ENCODE data around the gene MAP3K14.

The MAP3K14 gene

GRCh38 chr17:45341533-45342158 lies 24.8 kb upstream of the MAP3K14 start:
- no peak for FAIRE-seq

GRCh38 chr17:45339646-45340605 lies 23.1 kb upstream of the MAP3K14 start:
- TF ChIP-seq POLR2A (IDR thresholded peaks at IDR 0.05; ENCODE audit: low read depth, low read length) (no peak), POLR2AphosphoS5 (IDR thresholded peaks at IDR 0.05; ENCODE audit: low read depth, low read length) (no peak), POU2F2 (IDR thresholded peaks at IDR 0.05; ENCODE audit: low read depth, low read length) (no peak), PAX5 (IDR thresholded peaks at IDR 0.05; ENCODE audit: insufficient read depth, low read length, severe bottlenecking) (no peak), TAF1 (IDR thresholded peaks at IDR 0.05; ENCODE audit: low read depth, low read length) (no peak), SPI1 (IDR thresholded peaks at IDR 0.05; ENCODE audit: low read depth, low read length) (no peak)
- no peak for FAIRE-seq
- no peak for DNase-seq (ENCODE audit: insufficient read length, low spot score)

More at GRCh38 chr17:45341533-45342158, 24.8 kb upstream of the MAP3K14 start:
- no peak for TF ChIP-seq POLR2A (IDR thresholded peaks at IDR 0.05; ENCODE audit: low read depth, low read length)
- no peak for TF ChIP-seq PAX5 (IDR thresholded peaks at IDR 0.05; ENCODE audit: insufficient read depth, low read length, severe bottlenecking)
- DNase-seq (ENCODE audit: insufficient read length, low spot score), result no peak

GRCh38 chr17:45338996-45339535 lies 22.2 kb upstream of the MAP3K14 start:
- FAIRE-seq, result no peak
- no peak for DNase-seq (ENCODE audit: insufficient read length, low spot score)
- TF ChIP-seq POU2F2 (IDR thresholded peaks at IDR 0.05; ENCODE audit: low read depth, low read length) (no peak), TAF1 (IDR thresholded peaks at IDR 0.05; ENCODE audit: low read depth, low read length) (no peak)

GRCh38 chr17:45338023-45338781 lies 21.4 kb upstream of the MAP3K14 start:
- no peak for DNase-seq (ENCODE audit: insufficient read length, low spot score)
- TF ChIP-seq PAX5 (IDR thresholded peaks at IDR 0.05; ENCODE audit: insufficient read depth, low read length, severe bottlenecking) (no peak), POLR2A (IDR thresholded peaks at IDR 0.05; ENCODE audit: low read depth, low read length) (no peak), TAF1 (IDR thresholded peaks at IDR 0.05; ENCODE audit: low read depth, low read length) (no peak), POLR2AphosphoS5 (IDR thresholded peaks at IDR 0.05; ENCODE audit: low read depth, low read length) (no peak), POU2F2 (IDR thresholded peaks at IDR 0.05; ENCODE audit: low read depth, low read length) (no peak), SPI1 (IDR thresholded peaks at IDR 0.05; ENCODE audit: low read depth, low read length) (no peak)
- no peak for FAIRE-seq

GRCh38 chr17:45336390-45337182 lies 19.8 kb upstream of the MAP3K14 start:
- FAIRE-seq (no peak), DNase-seq (ENCODE audit: insufficient read length, low spot score) (no peak)
- TF ChIP-seq POU2F2 (IDR thresholded peaks at IDR 0.05; ENCODE audit: low read depth, low read length), result no peak
- TF ChIP-seq PAX5 (IDR thresholded peaks at IDR 0.05; ENCODE audit: insufficient read depth, low read length, severe bottlenecking), result no peak
- no peak for TF ChIP-seq POLR2A (IDR thresholded peaks at IDR 0.05; ENCODE audit: low read depth, low read length)
- TF ChIP-seq SPI1 (IDR thresholded peaks at IDR 0.05; ENCODE audit: low read depth, low read length), result no peak
- TF ChIP-seq POLR2AphosphoS5 (IDR thresholded peaks at IDR 0.05; ENCODE audit: low read depth, low read length), result no peak
- no peak for TF ChIP-seq TAF1 (IDR thresholded peaks at IDR 0.05; ENCODE audit: low read depth, low read length)

GRCh38 chr17:45335721-45336120 lies 18.9 kb upstream of the MAP3K14 start:
- FAIRE-seq, result no peak

GRCh38 chr17:45334701-45335677 lies 18.2 kb upstream of the MAP3K14 start:
- no peak for FAIRE-seq

More at GRCh38 chr17:45335721-45336120, 18.9 kb upstream of the MAP3K14 start:
- DNase-seq (ENCODE audit: insufficient read length, low spot score), result no peak
- TF ChIP-seq TAF1 (IDR thresholded peaks at IDR 0.05; ENCODE audit: low read depth, low read length) (no peak), PAX5 (IDR thresholded peaks at IDR 0.05; ENCODE audit: insufficient read depth, low read length, severe bottlenecking) (no peak), POLR2AphosphoS5 (IDR thresholded peaks at IDR 0.05; ENCODE audit: low read depth, low read length) (no peak)

GRCh38 chr17:45334231-45334630 lies 17.4 kb upstream of the MAP3K14 start:
- DNase-seq (ENCODE audit: insufficient read length, low spot score) (no peak), FAIRE-seq (peak; percentile 87)
- TF ChIP-seq POLR2A (IDR thresholded peaks at IDR 0.05; ENCODE audit: low read depth, low read length), result no peak
- TF ChIP-seq PAX5 (IDR thresholded peaks at IDR 0.05; ENCODE audit: insufficient read depth, low read length, severe bottlenecking), result peak; percentile 53

More at GRCh38 chr17:45334701-45335677, 18.2 kb upstream of the MAP3K14 start:
- TF ChIP-seq TAF1 (IDR thresholded peaks at IDR 0.05; ENCODE audit: low read depth, low read length) (no peak), POU2F2 (IDR thresholded peaks at IDR 0.05; ENCODE audit: low read depth, low read length) (no peak), PAX5 (IDR thresholded peaks at IDR 0.05; ENCODE audit: insufficient read depth, low read length, severe bottlenecking) (no peak), POLR2AphosphoS5 (IDR thresholded peaks at IDR 0.05; ENCODE audit: low read depth, low read length) (no peak), SPI1 (IDR thresholded peaks at IDR 0.05; ENCODE audit: low read depth, low read length) (no peak), POLR2A (IDR thresholded peaks at IDR 0.05; ENCODE audit: low read depth, low read length) (no peak)
- DNase-seq (ENCODE audit: insufficient read length, low spot score), result no peak
